HG03354 (cell line): ENCODE data around the gene F2RL3.

Source experiments
- ATAC-seq: cut with Tn5 transposase; IDR thresholded peaks from one replicate; pipeline ENCODE4 v1.9.1; 2021; ENCODE audit warnings: mild to moderate bottlenecking; ENCODE audit not compliant: unreplicated experiment, poor library complexity, severe bottlenecking

Gene F2RL3

DNA sequence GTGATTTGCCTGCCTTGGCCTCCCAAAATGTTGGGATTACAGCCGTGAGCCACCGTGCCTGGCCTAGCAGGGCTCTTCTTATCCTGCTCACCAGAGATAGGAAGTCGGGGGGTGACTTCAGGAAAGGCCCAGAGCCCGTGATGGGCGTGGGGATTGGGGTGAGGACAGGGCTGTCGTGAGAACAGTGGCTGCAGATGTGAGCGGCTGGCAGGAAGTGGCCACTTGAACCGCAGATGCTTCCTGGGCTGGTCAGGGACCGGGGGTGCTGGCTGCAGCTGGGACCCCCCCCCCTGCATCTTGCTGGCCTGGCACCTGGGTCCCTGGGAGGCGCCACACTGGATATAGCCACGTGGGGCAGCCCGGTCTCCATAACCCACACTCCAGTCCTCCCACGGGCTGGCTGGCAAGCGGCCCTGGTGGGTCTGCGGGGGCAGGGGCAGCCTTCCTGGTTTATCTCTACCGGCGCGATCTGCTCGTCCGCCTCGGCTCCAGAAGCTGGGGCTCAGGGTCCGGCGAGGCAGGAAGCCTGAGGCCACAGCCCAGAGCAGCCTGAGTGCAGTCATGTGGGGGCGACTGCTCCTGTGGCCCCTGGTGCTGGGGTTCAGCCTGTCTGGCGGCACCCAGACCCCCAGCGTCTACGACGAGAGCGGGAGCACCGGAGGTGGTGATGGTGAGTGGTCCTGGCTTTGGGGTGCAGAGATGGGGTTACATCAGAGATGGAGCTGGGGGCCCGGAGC is at the start of gene F2RL3:
Gene F2RL3 (plus strand): TSS at position 371 of the 737 bp plus-strand sequence. CDS start 191 bp downstream, at position 562.
- ATAC-seq: peak; percentile 45

DNA sequence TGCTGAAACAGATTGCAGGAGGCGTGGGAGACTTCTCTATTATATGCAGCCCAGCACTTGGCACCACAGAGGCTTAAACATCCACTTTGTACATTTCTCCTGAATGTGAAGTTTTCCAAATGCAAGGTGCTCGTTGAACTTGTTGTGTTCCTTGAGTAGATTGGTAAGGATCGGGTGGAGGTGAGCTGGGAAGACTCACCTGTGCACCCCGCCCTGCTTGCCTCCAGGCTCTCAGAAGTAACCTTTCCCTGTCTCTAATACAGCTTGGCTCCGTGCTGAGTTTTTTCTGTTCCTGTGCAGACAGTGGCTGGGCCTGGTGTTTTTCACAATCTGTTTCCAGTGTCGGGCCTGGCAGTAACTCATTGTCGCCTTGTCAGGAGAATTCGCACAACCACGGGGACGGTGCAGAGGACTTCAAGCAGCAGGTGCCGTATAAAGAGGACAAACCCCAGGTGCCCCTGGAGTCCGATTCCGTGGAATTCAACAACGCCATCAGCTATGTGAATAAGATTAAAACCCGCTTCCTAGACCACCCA is 47.3 kb upstream of the F2RL3 start:
- ATAC-seq: no peak

DNA sequence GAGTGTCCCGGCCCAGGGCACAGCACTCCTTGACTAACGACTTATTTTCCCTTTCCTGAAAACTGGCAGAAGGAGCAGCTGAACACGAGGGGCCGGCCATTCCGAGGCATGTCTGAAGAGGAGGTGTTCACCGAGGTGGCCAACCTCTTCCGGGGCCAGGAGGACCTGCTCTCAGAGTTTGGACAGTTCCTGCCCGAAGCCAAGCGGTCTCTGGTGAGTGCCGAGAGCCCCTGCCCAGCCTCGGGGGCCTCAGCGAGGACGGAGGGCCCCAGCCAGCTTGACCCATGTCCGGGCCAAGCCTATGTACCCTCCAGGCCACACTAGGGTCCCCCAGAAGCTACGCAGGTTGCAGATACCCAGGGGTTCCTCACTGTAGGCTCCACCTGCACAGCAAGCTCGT is 41.9 kb upstream of the F2RL3 start:
- ATAC-seq: no peak

DNA sequence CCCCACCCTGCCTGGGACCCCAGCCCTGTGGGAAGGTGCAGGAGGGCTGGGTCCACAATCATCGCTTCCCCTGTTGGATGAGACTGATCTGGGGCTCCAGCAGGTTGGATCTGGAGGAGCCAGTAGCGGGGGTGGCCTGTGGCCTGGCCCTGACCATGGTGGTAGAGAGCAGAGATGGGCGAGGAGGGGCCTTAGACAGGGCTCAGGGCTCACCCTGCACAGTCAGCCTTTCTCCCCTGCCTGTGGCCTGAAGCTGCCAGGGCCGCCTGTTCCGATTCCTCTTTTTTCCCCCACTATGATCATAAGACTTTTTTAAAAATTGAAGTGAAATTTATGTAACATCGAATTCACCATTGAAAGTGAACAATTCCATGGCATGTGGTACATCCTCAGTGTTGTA is 41.4 kb upstream of the F2RL3 start:
- ATAC-seq: no peak

DNA sequence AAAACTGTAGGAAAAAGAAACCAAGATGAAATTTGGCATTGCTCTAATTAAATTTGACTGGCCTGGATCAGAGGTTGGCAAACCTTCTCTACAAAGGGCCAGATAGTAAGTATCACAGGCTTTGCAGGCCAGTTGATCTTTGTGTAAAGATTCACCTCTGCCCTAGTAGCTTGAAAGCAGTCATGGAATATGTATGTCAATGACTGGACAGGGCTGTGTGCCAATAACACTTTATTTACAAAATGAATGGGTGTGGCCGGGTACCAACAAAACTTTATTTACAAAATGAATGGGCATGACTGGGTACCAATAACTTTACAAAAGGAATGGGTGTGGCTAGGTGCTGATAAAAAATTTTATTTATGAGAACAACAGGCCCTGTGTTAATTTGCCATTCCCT is 39.6 kb upstream of the F2RL3 start:
- ATAC-seq: no peak

DNA sequence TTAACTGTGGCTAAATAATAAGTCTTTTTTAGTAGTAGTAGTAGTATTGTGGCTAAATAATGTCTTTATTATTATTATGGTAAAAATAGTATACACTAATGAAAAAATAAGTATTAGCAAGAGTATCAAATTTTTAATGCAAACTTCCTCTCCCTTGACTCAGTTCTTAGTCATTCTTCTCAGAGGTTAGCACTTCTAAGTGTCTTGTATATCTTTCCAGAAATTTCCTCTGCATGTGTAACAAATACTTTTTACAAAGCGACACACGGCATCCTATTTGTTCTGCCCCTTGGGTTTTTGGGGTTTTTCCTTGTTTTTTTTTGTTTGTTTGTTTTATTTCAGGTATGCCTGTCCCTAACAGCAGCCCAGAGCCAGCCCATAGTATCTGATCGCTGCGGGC is 38.7 kb upstream of the F2RL3 start:
- no peak for ATAC-seq

DNA sequence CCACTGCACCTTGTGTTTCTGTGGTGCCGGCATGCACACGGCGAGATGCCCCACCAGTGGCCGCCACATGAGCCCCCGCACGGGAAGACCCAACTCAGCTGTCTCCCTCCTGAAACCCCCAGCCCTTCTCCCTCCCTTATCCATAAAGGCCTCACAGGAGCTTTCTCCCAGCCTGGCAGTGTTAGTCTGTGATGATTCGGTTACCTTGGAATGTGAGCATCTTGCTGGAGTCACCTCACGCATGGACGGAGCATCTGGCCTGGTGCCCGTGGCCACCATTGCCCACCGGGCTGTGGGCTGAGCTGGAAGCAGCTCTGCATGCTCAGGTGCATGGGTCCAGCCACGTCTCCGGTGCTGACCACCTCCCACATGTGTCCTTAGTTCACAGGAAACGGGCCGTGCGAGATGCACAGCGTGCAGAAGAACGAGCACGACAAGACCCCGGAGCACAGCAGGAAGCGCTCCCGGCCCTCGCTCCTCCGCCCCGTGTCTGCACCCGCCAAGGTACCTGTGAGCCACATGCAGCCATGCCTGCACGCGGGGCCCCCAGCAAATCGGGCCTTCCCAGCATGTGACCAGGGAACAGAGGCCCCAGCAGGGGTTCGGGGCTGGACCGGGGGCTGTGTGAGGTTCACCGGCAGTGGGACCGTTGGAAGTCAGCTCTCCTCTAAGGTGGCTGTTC is 37.6 kb upstream of the F2RL3 start:
- no peak for ATAC-seq

DNA sequence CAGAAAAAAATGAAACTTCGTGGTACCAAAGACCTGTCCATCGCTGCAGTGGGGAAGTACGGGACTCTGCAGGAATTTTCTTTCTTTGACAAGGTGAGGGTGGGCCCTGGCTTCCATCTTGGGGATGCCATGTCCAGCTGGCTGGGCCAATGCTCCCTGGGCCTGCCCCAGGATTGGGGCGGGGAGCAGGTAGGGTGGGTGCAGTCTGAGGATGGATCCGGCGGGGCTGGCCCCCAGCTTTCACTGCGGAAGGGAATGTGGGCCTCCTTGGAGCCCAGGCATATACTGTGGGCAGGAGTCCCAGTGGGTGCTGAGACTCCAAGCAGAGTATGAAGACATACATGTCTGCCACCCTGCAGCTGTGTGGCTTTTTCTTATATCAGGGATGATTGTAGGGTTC is 35.7 kb upstream of the F2RL3 start:
- no peak for ATAC-seq

DNA sequence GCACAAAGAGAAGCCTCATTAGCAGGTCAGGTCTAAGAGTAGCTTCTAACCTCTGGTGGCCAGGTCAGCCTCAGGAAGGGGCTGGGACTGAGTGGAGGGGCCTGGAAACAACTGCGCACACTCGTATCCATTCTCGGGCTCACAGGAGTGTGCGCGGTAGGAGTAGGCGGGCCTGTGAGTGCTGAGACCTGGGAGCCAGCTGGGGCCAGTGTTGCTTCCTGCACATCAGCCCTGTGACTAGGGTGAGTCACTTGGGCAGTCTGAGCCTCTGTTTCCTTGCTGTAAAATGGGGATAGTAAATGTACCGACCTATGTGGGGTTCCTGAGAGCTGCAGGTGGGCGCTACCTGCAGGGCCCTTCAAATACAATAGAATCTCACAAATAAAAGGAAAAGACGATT is 32.7 kb upstream of the F2RL3 start:
- no peak for ATAC-seq

DNA sequence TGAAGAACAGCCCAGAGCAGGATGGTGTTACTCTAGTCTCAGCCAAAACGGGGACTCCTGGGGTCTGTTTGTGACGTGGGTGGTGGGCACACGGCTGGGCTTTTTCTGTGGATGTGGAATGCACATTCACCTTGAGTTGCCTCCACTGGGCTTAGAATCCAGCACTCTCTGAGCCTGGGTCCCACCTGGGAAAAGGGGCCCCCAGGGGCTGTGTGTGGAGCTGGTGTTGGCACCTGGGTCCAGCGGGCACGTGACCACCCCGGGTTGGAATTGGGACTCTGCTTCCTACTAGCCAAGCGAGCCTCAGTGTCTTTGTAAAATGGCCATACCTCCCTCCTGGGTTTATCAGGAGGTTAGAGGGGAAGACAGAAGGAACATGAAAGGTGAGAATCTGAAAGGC is 29.2 kb upstream of the F2RL3 start:
- ATAC-seq: no peak

DNA sequence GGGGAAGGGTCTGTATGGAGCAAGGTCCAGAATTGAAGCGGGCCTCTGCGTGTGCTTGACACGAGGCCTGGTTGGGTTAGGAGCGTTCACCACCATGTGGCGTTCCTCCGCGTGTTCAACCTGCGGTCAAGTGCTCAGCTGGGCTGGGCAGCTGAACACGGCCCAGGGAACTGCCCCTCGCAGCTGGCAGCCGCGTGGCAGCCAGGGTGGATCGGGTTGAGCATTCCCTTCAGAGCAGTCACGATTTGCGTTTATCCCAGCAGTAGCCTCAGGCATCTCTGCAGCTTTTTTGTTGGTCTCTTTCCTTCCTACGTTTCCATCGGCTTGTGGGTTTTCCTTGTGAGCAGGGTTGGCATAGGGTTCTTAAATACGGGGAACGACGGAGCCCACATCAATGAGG is 28.7 kb upstream of the F2RL3 start:
- no peak for ATAC-seq

DNA sequence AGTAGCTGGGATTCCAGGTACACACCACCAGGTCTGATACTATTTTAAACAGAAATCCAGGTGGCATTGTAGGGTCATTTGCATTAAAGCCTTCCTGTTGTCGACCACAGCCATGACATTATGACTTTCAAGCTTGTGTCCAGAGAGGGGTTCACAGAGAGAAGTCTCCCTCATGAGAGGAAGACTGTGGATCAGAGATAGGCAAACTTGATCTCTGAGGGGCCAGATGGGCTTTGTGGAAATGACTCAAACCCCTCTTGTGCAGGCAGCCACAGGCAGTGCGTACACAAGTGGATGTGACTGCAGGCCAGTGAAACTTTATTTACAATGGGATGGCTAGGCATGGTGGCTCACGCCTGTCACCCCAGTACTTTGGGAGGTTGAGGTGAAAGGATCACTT is 27.8 kb upstream of the F2RL3 start:
- no peak for ATAC-seq

DNA sequence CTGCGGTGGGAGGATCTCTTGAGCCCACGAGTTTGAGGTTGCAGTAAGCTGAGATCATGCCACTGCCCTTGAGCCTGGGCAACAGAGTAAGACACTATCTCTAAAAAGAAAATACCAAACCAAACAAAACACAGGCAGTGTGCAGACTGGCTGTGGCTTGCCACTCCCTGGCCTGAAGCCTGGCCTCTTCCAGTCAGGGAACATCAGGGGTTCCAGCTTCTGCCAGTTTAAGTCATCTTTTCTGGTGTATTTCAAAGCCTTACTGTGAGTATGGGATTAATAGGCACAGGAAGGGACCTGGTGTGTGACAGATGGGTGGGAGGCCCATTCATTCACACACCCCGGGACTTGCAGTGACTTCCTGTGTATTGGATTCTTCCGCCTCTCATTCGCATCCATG is 27.0 kb upstream of the F2RL3 start:
- no peak for ATAC-seq

DNA sequence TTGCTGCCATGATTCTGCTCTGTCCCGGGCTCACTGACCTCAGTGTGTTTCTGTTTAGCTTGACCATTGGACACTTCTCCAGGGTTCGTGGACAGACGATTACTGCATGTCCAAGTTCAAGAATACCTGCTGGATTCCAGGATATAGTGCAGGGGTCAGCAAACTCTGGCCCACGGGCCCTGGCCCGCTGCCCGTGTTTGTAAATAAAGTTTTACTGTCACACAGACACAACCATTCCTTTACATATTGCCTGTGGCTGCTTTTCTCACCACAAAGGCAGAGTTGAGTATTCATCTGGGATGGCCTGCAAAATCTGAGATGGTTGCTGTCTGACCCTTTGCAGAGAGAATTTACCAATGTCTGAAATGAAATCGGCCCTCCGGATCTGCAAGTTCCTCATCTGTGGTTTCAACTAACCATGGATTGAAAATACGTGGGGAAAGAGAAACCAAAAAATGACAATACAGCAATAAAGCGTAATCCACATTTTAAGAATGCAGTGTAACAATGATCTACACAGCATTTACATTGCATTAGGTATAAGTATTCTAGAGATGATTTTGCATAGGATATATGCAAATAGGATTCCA is 25.9 kb upstream of the F2RL3 start:
- no peak for ATAC-seq

DNA sequence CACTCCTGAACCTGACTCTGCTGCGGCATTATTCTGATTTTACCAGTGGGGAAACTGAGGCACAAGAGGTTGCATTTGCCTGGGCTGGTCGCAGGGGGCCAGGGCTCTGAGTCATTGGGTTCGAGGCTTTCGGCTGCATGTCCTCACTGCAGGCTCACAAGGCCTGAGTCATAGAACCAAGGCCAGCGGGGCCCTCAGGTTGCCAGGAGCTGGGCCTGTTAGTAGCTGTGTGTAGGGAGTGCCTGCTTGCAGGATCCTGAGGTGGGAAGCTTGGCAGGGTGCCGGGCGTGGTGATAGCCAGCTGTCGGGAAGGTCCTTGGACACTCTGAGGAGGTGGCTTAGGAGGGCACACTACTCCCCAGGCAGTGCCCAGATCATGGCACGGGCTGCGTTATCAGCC is 21.6 kb upstream of the F2RL3 start:
- no peak for ATAC-seq

DNA sequence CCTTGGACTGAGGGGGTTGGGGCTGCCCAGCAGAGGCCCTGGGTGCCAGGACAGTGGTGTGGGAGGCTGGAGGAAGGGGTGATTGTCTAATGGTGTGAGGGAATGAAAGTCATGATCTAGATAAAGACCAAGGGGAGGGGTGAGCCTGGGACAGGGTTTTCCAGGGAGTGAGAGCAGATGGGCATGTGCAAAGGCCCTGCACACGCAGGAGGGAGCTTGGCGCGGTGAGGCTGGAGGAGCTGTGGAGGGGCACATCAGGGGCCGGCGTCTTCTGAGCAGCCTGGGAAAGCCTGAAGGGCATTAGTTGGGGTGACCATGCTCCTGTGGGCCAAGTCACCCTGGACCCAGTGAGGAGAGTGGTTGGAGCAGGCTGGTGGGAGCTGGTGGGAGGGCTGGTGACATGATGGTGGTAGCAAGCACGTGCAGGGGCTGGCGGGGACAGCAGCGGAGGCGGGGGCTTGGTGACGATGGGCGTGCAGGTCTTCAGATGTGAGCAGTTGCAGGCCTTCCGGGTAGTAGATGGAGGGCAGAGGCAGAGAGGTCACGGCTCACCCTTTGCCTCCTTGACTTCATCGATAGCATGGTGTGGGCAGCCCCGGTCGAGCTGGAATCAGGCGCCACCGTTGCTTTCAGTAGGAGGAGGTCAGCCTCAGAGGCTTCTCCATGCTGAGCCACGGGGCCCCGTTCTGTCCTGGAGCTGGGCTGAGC is 20.2 kb upstream of the F2RL3 start:
- no peak for ATAC-seq

DNA sequence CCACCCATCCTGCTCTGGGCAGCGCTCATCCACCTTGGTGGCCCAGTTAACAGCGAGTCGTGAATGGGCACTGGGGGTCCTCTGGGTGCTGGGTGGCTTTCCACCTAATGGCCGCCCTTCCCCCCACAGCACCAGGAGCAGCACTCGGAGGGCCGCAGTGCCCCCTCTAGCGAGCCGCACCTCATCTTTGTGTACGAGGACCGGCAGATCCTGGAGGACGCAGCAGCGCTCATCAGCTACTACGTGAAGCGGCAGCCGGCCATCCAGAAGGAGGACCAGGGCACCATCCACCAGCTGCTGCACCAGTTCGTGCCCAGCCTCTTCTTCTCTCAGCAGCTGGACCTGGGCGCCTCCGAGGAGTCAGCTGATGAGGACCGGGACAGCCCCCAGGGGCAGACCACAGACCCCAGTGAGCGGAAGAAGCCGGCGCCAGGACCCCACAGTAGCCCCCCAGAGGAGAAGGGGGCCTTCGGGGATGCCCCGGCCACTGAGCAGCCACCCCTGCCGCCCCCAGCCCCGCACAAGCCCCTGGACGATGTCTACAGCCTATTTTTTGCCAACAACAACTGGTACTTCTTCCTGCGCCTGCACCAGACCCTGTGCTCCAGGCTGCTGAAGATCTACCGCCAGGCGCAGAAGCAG is 19.3 kb upstream of the F2RL3 start:
- ATAC-seq: no peak

DNA sequence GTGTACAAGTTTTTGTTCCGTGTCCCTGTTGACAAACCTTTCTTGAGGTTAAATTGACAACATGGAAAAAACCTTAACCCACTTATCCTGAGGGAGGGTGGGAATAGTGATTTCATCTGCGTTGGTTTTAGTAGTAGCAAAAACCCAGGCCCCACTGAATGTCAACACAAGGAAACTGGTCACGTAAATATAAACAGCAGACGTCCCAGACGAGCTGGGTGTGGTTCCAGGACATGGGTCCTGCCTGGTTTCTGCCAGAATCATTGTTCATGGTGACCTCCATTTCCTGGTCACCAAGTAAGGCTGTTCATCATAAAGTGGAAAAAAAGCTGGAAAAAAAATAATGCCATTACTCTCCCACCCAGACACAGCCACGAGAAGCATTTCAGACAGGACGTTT is 16.9 kb upstream of the F2RL3 start:
- no peak for ATAC-seq

DNA sequence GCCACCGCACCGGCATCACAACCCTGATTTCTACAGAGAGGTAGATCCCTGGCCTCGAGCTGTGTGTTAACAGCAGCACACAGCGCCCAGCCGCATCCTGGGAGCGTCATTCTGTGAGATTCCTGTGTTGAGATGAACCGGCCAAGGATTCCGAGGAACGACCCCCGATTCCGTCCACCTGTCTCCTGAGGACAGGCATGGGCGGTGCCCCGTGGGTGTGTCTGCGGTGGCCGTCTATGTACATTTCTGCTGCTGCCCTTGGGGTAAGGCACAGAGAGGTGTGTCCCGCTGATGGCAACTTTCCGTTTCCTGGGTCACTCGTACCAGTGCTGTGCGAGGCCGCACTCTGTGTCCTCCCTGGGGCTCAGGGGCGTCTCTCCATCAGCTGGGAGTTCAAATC is 16.1 kb upstream of the F2RL3 start:
- no peak for ATAC-seq

DNA sequence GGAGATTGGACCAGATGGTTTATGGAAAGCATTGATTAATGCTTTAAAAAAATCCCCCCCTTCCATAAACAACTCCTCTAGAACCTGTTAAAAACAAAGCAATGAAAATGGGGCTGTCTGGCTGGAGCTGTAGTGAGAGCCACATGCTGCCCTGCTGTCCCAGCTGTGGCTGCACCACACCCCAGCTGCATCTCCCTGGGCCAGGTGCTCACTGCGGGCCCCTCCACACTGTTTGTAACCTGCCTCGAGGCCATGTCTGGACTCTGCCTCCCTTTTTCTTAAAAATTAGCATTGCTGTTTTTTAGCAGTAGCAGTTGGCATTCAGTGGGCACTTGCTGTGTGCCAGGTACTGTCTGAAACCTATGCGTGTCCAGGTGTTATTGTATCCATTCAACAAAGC is 15.2 kb upstream of the F2RL3 start:
- no peak for ATAC-seq
